HG02885 (cell line): ENCODE measurements around the gene PGK2.

Experiments
- ATAC-seq: cut with Tn5 transposase; IDR thresholded peaks from one replicate; pipeline ENCODE4 v1.9.1; 2021; ENCODE audit warnings: mild to moderate bottlenecking; ENCODE audit not compliant: unreplicated experiment, poor library complexity

The PGK2 gene

DNA sequence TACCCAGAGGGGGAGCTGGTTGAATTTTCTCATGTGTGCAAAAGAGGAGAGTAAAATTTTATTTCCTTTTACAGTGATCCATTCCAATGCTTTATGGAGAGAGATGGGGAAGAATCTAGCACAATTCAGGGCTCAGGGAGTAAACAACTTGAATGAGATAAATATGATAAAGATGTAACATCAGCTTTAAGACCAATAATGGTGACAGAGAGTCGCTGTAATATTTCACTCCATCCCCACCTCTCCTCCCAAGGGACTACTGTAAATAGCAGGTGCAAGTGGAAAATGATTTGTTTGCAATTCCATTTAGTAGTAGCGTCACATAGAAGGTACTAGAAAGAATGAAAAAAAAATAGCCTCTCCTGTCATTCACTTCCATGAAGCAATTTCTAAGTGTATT lies 47.7 kb downstream of the PGK2 start:
- no peak for ATAC-seq

DNA sequence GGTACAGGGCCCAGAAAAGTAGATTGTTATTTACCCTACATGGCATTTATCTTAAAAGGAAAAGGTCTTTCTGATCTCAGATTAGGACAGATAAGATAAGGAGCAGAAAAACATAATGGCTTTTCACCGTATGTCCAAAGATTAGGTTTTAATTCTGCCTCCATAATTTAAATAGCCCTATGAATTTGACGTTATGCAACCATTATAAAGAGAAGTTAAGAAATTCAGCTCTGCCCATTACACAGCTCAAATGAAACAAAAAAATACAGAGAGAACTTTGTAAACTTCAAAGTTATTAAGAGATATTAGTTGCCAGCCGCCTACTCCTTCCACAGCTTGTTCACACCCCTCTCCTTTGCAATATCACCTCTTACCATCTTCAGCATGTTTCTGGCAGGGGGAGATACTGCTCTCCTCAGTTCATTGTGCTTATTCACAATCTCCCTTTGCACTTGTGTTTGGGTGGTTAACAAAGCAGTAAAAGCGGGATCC lies 51.0 kb downstream of the PGK2 start:
- ATAC-seq, result no peak
